ENCODE data around the gene H2AZ2.
"Not testable (repeated sequence)": the region's sequence is repeated elsewhere in the genome, so short reads cannot be mapped to it uniquely, and the experiment has no call there.

GRCh38 chr7:44870336-44870735, 22.4 kb upstream of the H2AZ2 start:
- not testable (repeated sequence) for TF ChIP-seq GABPA (IDR thresholded peaks at IDR 0.05; ENCODE audit: low read depth); CTCF (IDR thresholded peaks at IDR 0.05; ENCODE audit: insufficient read depth, low read length); POLR2AphosphoS5 (IDR thresholded peaks at IDR 0.05; ENCODE audit: low read depth); REST (IDR thresholded peaks at IDR 0.05; ENCODE audit: insufficient replicate concordance, low read depth)

Measured in HL-60 (cell line).